DMS153 (cell line): ENCODE measurements around the gene SEC61A2.
A peak's percentile ranks its signal among the peaks of the same experiment; 100 is the strongest.
"Not testable (repeated sequence)": the region's sequence is repeated elsewhere in the genome, so short reads cannot be mapped to it uniquely, and the experiment has no call there.

Experiments used
- DNase-seq: peaks from one replicate; lab custom pipeline; 2025; lab: John Stamatoyannopoulos, UW

The SEC61A2 gene

GRCh38 chr10:12160664-12161063, 31.2 kb downstream of the SEC61A2 start:
- no peak for DNase-seq

DNA sequence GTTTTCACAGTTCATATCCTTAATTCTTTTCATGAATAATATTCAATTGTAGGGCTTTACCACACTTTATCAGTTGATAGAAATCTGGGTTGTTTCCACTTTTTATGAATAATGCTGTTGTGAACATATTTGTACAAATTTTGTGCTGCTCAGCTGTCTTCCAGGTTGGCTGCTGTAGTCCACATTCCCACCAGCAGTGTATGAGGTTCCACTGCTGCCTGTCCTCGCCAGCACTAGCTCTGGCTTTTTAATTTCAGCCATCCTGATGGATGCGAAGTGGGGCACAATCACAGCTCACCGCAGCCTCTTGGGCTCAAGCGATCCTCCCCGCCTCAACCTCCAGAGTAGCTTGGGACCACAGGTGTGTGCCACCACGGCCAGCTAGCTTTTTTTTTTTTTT, 33.5 kb downstream of the SEC61A2 start:
- DNase-seq: no peak

- DNase-seq: no peak
These were observed 34.6 kb downstream of the SEC61A2 start for GRCh38 chr10:12164085-12164484.

- DNase-seq: no peak
These were observed 35.6 kb downstream of the SEC61A2 start for GRCh38 chr10:12165036-12165435.

DNA sequence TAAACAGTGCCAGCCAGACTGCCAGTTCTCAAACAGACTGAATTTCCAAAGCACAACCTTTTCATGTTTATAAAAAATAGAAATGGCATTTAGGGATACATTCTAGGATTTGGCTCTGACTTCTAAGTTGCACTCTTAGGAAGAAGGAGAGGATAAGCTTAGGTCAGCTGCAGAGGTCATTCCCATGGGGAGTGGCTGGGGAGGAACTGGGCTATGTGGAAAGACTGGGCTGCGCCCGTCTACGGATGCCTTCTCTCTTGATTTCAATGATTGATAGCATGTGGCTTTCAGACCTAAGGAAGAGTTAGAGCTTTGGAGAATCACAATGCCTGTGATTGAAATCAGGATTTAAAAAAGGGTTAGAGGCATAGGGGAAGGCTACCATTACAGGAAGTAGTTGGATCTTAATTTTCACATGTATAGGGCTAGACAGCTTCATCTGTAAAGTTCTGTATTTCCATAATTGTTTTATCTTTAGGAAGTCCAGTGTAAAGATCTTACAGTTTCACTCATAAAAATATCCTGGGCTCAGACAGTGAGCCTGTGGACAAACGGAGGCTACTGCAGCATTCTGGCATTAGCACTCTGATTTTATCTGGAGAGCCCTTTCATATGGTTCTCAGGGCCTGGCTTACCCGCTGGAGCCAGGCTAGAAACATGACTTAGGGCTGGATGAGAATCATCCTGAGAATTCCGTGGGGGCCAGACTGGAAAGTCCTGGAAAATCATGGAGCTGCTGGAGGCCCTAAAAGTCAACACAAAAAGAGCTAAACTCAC, 36.7 kb downstream of the SEC61A2 start:
- no peak for DNase-seq

GRCh38 chr10:12171512-12171911, 42.0 kb downstream of the SEC61A2 start:
- not testable (repeated sequence) for DNase-seq

GRCh38 chr10:12177642-12178041, 48.2 kb downstream of the SEC61A2 start:
- DNase-seq: no peak

DNA sequence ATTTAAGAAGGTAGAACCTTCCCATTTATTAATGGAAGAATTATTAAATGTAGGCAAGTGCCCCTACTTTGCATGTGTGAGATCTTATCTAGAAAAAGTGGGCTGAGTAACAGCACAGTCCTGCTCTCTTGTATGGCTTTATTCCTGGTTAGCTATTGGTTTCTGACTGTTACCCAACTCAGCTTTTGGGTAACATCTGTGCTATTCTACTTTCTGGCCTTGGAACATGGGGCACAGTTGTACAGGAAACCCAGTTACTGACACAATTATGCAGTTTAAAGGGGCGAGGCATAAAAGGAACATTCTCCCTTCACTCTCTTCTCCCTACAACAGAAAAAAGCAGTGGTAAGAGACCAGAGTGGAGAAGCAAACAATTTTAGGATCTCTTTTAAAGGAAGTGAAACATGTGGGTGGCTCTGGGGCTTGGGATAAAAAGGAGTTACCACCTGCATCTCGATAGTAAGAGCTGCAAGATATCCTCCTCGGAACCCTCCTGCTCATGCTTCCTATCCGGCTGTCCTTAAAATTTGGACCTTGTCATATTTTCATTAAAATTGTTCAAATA, 50.2 kb downstream of the SEC61A2 start:
- DNase-seq: no peak

DNA sequence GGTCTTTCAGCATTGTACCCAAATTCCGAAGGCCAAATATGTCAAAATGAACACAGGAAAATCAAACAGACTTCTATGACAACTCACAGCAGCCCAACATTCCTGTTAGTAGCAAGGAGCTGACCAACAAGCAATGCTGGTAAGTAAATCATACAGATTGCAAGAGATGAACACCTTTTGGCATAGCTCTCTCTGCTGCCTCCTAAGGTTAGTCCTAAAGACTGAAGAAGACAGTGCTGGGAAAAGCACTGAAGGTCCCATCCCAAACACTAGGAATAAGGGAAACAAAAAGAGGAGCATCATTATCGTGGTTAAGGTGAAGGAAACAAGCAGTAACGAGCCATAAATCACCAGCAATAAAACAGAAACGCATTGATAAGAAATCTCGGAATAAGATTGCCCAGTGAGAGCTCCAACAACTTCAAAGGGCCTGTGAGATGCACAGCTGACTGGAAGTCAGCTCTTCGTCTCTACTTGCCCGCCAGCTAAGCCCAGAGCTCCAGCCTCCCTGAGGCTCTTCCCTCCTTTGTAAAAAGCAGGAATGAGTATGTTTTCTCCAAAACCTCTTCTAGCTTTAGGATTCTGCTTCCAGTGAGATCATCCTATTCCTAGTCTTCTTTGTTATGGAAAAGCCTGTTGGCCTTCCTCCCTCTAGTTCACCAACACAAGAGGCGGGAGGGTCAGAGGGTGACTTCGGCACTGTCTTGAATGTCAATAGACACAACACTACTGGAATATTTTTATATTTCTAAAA, 50.9 kb downstream of the SEC61A2 start:
- DNase-seq: no peak

GRCh38 chr10:12181065-12181775, 51.7 kb downstream of the SEC61A2 start:
- no peak for DNase-seq

DNA sequence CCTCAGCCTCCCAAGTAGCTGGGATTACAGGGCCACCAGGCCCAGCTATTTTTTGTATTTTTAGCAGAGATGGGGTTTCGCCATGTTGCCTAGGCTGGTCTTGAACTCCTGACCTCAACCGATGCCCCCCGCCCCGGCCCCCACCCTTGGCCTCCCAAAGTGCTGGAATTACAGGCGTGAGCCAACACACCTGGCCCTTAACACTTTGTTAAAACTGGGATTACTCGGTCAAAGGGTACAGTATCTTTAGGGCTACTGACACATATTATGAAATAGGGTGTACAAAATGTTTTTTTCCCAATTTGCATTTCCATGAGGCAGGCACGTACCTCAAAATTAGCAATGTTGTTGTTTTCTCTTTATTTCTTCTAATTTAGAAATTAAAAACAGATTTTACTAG, 54.7 kb downstream of the SEC61A2 start:
- DNase-seq: no peak

GRCh38 chr10:12186323-12186722, 56.8 kb downstream of the SEC61A2 start:
- no peak for DNase-seq

DNA sequence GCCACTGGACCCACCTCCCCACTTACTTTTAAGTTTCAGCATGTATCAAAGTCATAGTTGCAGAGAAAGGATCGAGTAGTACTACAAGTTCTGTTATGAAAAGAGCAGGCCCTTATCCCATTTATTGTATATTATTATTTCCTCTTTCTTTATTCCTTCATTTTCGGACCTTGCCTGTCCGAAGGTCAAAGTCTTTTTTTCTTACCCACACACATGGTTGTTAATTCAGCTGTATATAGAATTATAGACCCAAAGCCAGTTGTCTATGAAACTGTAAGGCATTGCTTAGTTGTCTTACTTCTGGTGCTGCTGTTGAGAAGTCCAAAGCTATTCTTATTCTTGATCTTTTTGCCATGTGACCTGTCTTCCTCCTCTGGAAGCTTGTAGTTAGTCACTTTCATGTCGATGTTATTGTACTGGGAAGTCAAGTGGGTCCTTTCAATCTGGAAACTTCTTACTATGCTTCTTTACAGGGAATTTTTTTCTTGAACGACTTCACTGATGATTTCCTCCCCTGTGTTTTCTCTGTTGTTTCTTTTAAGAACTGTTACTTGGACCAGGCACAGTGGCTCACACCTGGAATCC, 57.9 kb downstream of the SEC61A2 start:
- no peak for DNase-seq

DNA sequence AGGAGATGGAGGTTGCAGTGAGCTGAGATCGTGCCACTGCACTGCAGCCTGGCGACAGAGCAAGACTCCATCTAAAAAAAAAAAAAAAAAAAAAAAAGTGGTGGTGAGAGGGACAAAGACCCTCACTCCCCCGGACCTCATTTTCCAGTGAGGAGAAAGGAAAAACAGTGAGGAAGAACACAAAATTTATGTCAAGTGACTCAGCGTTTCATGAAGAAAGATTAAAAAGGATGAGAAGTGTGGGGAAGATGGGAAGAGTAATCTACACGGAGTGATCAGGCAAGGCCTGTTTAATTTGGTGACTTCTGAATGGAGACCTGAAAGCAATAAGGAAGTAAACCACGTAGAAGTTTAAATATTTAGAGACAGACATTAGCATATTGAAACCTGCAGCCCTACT, 59.2 kb downstream of the SEC61A2 start:
- DNase-seq: no peak

DNA sequence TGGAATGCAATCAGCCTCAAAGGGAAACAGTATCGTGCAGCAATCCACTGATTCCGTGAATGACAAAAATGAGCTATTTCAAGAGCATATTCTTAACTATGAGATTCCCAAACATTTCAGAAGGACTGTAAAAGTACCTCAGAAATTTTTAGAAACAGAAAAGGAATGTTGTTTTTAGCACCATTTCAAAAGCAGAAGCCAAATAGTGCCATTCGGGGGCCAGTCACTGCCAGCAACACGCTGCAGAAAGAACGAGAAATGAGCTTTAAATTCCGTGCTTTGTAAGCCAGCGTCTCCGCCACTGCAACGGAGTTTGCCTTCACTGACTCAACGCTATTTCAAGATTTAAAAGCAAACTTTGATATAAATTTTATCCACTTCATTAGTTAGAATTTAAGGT, 59.9 kb downstream of the SEC61A2 start:
- DNase-seq: no peak

DNA sequence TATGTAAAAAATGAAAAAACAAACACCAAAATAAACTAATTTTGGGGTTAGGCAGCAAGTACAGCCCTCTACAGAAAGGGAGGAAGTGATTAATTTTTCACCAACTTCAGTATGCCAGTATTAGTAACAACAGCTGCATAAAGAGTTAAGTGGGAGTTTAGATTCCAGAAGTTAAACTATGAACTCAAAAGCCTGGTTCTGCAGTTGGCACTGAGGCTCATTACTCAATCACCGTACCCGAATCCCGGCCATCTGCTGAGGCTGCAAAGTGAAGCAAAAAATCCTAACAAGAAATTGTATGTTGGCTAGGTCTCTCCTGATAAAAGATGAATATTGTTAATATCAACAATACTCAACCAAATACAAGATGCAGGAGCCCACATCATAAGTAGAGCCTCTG, 62.2 kb downstream of the SEC61A2 start:
- no peak for DNase-seq

DNA sequence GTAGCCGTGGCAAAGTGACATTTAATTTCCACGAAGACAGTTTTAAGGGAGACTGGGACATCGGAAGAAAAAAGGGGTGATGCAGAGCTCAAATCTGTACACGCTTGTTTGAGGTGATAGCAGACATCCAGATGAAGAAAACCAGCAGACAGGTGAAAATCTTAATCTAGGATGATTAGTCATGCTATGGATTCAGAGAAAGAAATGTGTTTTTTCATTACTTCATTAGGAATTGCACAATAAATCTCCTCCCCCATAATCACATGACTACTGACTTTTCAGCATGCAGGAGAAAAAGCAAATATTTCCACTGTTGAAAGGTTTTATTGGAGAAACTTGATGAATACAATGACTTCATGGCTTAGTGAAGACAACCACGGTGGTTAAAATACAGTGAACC, 63.7 kb downstream of the SEC61A2 start:
- no peak for DNase-seq

GRCh38 chr10:12194752-12195271, 65.3 kb downstream of the SEC61A2 start:
- DNase-seq: no peak

GRCh38 chr10:12195281-12195602, 65.8 kb downstream of the SEC61A2 start:
- no peak for DNase-seq

DNA sequence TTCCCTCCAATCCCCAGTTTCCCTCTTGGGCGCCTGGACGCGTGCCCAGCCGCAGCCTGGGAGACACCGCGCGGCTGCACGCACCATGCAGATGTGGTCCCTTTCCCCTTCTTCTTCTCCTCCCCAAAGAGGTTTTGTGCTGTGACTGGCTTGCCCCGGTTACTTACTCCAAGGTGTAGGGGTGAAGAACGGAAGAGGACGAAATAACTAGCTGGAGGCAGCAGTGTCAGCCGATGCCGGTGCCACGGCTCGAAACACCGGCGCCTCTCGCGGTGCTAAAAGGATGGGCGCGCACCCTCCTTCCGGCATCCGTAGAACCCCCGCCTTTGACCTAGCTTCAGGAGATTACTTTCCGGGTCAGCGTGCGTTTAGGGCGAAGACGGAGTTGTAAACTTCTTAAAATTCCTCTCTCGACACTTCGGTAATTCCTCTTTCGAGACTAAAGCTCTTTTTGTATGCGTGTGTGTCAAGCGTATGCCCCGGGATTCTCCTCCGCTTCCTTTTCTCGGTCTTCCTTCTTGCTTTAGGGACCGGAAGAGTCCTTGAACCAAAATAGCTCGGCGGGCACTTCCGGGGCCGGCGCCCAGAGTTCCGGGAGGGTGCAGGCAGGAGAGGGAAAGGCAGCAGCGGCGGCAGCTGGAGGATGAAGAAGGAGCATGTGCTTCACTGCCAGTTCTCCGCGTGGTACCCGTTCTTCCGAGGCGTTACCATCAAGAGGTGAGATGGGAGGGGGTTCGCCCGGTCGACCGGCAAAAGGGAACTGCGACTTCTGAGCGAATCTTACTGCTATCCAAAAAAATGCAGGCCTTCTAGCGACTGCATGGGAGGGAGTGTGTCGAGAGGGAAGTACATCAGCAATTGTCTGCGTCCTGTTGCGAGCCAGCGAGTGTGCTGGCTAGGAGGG, 66.4 kb downstream of the SEC61A2 start, which contains the start of the genes CDC123 and NUDT5:
Gene CDC123, plus strand, starts transcription at position 586 of the 904 bp plus-strand sequence. Its CDS starts 58 bp downstream, at position 644.
Gene NUDT5, minus strand, starts transcription at position 289 of the 904 bp plus-strand sequence. CDS start 9,600 bp downstream, outside the sequence.
- peak; percentile 78 for DNase-seq
